ENCODE results near the gene SASH1.

GRCh38 chr6:148345176-148345575 lies 2.5 kb downstream of the SASH1 start:
- TF ChIP-seq CTCF (IDR thresholded peaks at IDR 0.05; ENCODE audit: poor library complexity, severe bottlenecking): no peak
- TF ChIP-seq EP300 (conservative IDR thresholded peaks at IDR 0.05; ENCODE audit: poor library complexity, severe bottlenecking): no peak
- no peak for TF ChIP-seq EZH2 (IDR thresholded peaks at IDR 0.05; ENCODE audit: borderline replicate concordance, insufficient read depth, low read length, poor library complexity, severe bottlenecking)
- no peak for TF ChIP-seq POLR2AphosphoS5 (IDR thresholded peaks at IDR 0.05)
- TF ChIP-seq, protein P1, sequence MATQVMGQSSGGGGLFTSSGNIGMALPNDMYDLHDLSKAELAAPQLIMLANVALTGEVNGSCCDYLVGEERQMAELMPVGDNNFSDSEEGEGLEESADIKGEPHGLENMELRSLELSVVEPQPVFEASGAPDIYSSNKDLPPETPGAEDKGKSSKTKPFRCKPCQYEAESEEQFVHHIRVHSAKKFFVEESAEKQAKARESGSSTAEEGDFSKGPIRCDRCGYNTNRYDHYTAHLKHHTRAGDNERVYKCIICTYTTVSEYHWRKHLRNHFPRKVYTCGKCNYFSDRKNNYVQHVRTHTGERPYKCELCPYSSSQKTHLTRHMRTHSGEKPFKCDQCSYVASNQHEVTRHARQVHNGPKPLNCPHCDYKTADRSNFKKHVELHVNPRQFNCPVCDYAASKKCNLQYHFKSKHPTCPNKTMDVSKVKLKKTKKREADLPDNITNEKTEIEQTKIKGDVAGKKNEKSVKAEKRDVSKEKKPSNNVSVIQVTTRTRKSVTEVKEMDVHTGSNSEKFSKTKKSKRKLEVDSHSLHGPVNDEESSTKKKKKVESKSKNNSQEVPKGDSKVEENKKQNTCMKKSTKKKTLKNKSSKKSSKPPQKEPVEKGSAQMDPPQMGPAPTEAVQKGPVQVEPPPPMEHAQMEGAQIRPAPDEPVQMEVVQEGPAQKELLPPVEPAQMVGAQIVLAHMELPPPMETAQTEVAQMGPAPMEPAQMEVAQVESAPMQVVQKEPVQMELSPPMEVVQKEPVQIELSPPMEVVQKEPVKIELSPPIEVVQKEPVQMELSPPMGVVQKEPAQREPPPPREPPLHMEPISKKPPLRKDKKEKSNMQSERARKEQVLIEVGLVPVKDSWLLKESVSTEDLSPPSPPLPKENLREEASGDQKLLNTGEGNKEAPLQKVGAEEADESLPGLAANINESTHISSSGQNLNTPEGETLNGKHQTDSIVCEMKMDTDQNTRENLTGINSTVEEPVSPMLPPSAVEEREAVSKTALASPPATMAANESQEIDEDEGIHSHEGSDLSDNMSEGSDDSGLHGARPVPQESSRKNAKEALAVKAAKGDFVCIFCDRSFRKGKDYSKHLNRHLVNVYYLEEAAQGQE (IDR thresholded peaks at IDR 0.05; ENCODE audit: borderline replicate concordance): no peak
- TF ChIP-seq TAF1 (IDR thresholded peaks at IDR 0.05; ENCODE audit: low read depth): no peak
- no peak for TF ChIP-seq SMC3 (conservative IDR thresholded peaks at IDR 0.05; ENCODE audit: poor library complexity)
- TF ChIP-seq RAD21 (conservative IDR thresholded peaks at IDR 0.05): no peak

Measured in neural cell (in vitro differentiated cells).